HepG2 (cell line): Measurements from ENCODE around the gene MYH9. TPM values are rescaled to one million over a fixed set of nuclear protein-coding genes. Genes with fewer than 3 reads are reported as not detected.

Experiments used
- ARNTL ChIP-seq: sonication (generic); formaldehyde crosslinking; IDR thresholded peaks from 2 replicates; pipeline ENCODE4 v1.4.0; 2020; ENCODE audit warnings: mild to moderate bottlenecking, missing genetic modification reagents
- BCLAF1 ChIP-seq: fragments of 450-650 bp; IDR thresholded peaks from 2 replicates; pipeline ENCODE4 v1.6.1; 2017; ENCODE audit warnings: mild to moderate bottlenecking
- CEBPG ChIP-seq: IDR thresholded peaks from 2 replicates; pipeline ENCODE4 v1.6.1; 2016
- FOXO1 ChIP-seq: sonication (generic); formaldehyde crosslinking; IDR thresholded peaks from 2 replicates; pipeline ENCODE4 v1.4.0; 2020; ENCODE audit warnings: missing genetic modification reagents
- HNF1A ChIP-seq, 2 experiments: sonication (generic) in 1 of 2; formaldehyde crosslinking in 1 of 2; IDR thresholded peaks; 2 replicates each; pipeline versions ENCODE4 v1.4.0 to v1.6.1; 2016 to 2020; ENCODE audit warnings: borderline replicate concordance in 1 of 2, low read depth in 1 of 2, mild to moderate bottlenecking in 1 of 2, missing genetic modification reagents in 1 of 2
- MAFF ChIP-seq: IDR thresholded peaks from 2 replicates; pipeline ENCODE4 v1.6.1; 2011; ENCODE audit warnings: low read depth, low read length, improper control_type of control experiment
- MXD1 ChIP-seq: sonication (generic); formaldehyde crosslinking; IDR thresholded peaks from 2 replicates; pipeline ENCODE4 v1.4.0; 2020; ENCODE audit warnings: mild to moderate bottlenecking, missing genetic modification reagents
- NR2F2 ChIP-seq: IDR thresholded peaks from 2 replicates; pipeline ENCODE4 v1.6.1; 2012; ENCODE audit warnings: low read depth, inconsistent platforms, borderline replicate concordance
- SAP130 ChIP-seq: IDR thresholded peaks from 2 replicates; pipeline ENCODE4 v1.6.1; 2016; ENCODE audit warnings: low read depth
- TFAP4 ChIP-seq: sonication (generic); IDR thresholded peaks from 2 replicates; pipeline ENCODE4 v1.6.1; 2016; ENCODE audit warnings: low read depth, borderline replicate concordance
- XRCC5 ChIP-seq: fragments of 200-400 bp; formaldehyde crosslinking; optimal IDR thresholded peaks from 2 replicates; pipeline ENCODE3; 2017; ENCODE audit warnings: mild to moderate bottlenecking, low read length
- ZNF276 ChIP-seq: sonication (generic); formaldehyde crosslinking; IDR thresholded peaks from 2 replicates; pipeline ENCODE4 v1.4.0; 2020; ENCODE audit warnings: mild to moderate bottlenecking, low read depth, missing genetic modification reagents
- polyA plus RNA-seq, 8 experiments: library from polyadenylated mRNA; depleted of rRNA in 3 of 8; stranded (reverse) in 7 of 8; unstranded in 1 of 8; fragments of >200 nt; fragmentation: Illumina TruSeq in 4 of 8; extraction: Trizol in 4 of 8; gene quantifications; 2 replicates each; pipeline versions ENCODE4 v1.2.1 to v1.2.3, GENCODE V29; 2011 to 2016; ENCODE audit warnings: low read depth in 4 of 8, missing spikeins in 1 of 8, mixed read lengths in 1 of 8; ENCODE audit not compliant: insufficient read depth in 1 of 8
- total RNA-seq, 5 experiments: library from RNA; depleted of rRNA; stranded (reverse); fragments of >200 nt; fragmentation: Illumina TruSeq; extraction: Trizol; gene quantifications; 2 replicates each; pipeline ENCODE4 v1.2.3, GENCODE V29; 2016; ENCODE audit warnings: low read depth in 1 of 5
- TF ChIP-seq, protein P1 (sequence below): sonication (generic); formaldehyde crosslinking; IDR thresholded peaks from 2 replicates; pipeline ENCODE4 v1.4.0; 2020; ENCODE audit warnings: missing genetic modification reagents
- TF ChIP-seq, protein P2 (sequence below): sonication (generic); formaldehyde crosslinking; IDR thresholded peaks from 2 replicates; pipeline ENCODE4 v1.5.0; 2020; ENCODE audit warnings: missing genetic modification reagents, mild to moderate bottlenecking, borderline replicate concordance

The MYH9 gene
- total and polyA plus RNA-seq, 2 of the 13 experiments (the other 11 are each of a cell fraction or from before 2014, with no cell fraction given): 50.7 to 98.5 TPM

- TF ChIP-seq TFAP4: peak; percentile 60; the same call in 1 of the 2 replicates
- TF ChIP-seq ZNF276 (CRISPR knock-in tag): no peak
- 0 out of 2 replicates have a peak, but pooled peaks have one; percentile 6 for TF ChIP-seq MXD1
- peak; percentile 45; the same call in 1 of the 2 replicates for TF ChIP-seq HNF1A (IDR thresholded peaks at IDR 0.05; ENCODE audit: low read depth)
- TF ChIP-seq HNF1A (CRISPR knock-in tag; IDR thresholded peaks at IDR 0.05; ENCODE audit: borderline replicate concordance): peak; percentile 51; the same call in 1 of the 2 replicates
- peak; percentile 54; the same call in 1 of the 2 replicates for TF ChIP-seq ARNTL (CRISPR knock-in tag)
- TF ChIP-seq, protein P1, sequence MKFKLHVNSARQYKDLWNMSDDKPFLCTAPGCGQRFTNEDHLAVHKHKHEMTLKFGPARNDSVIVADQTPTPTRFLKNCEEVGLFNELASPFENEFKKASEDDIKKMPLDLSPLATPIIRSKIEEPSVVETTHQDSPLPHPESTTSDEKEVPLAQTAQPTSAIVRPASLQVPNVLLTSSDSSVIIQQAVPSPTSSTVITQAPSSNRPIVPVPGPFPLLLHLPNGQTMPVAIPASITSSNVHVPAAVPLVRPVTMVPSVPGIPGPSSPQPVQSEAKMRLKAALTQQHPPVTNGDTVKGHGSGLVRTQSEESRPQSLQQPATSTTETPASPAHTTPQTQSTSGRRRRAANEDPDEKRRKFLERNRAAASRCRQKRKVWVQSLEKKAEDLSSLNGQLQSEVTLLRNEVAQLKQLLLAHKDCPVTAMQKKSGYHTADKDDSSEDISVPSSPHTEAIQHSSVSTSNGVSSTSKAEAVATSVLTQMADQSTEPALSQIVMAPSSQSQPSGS: no peak
- peak; percentile 46 for TF ChIP-seq XRCC5
- TF ChIP-seq BCLAF1: no peak
- TF ChIP-seq SAP130 (CRISPR knock-in tag): peak; percentile 73
- TF ChIP-seq MAFF: no peak
- peak; percentile 18 for TF ChIP-seq CEBPG (CRISPR knock-in tag)
- TF ChIP-seq, protein P2, sequence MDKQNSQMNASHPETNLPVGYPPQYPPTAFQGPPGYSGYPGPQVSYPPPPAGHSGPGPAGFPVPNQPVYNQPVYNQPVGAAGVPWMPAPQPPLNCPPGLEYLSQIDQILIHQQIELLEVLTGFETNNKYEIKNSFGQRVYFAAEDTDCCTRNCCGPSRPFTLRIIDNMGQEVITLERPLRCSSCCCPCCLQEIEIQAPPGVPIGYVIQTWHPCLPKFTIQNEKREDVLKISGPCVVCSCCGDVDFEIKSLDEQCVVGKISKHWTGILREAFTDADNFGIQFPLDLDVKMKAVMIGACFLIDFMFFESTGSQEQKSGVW (CRISPR knock-in tag): no peak
- peak; percentile 32; the same call in 1 of the 2 replicates for TF ChIP-seq FOXO1 (CRISPR knock-in tag)
- TF ChIP-seq NR2F2: peak; percentile 48; the same call in 1 of the 2 replicates
Measured at GRCh38 chr22:36435516-36436415, 48.0 kb upstream of the MYH9 start (continued).
